HG03460 (cell line): Measurements from ENCODE around the gene OR6M1.

Experiments used
- ATAC-seq: cut with Tn5 transposase; IDR thresholded peaks from one replicate; pipeline ENCODE4 v1.9.1; 2021; ENCODE audit not compliant: unreplicated experiment

OR6M1 gene

GRCh38 chr11:123806249-123806648 lies at the start of gene OR6M1:
TSS of gene OR6M1 (minus strand) at chr11:123806349. CDS start at chr11:123806349, 0 bp downstream.
- ATAC-seq = no peak

- no peak for ATAC-seq
Measured at GRCh38 chr11:123853038-123853437, 46.9 kb upstream of the OR6M1 start.

DNA sequence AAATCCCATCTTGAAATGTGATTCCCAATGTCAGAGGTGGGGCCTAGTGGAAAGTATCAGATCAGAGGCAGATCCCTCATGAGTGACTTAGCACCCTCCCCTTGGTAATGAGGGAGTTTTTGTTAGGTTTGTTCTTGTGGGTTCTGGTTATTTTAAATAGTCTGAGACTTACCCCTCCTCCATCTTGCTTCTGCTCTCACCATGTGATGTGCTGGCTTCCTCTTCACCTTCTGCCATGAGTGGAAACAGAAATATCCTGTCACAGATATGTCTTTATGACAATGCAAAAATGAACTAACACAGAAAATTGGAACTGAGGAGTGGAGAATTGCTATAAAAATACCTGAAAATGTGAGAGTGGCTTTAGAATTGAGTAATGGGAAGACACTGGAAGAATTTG lies 46.2 kb upstream of the OR6M1 start:
- no peak for ATAC-seq

DNA sequence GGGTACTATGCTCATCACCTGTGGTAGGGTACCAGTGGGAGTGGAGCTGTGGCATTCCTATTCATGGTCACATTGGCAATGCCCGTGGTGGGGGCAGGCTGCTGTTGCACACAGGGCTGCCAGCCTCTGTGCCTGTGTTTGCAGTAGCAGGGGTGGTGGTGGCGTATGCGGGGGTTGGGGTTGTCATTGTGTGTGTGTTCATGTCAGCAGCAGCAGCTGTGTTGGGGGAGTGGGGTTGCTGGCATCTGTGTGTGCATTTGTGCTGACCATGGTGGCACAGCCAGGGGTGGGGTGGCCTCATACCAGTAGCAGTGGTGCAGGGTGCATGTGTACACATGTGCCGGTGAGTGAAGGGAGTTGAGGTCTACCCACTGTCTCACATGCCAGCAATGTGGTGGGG lies 45.0 kb upstream of the OR6M1 start:
- ATAC-seq = no peak

GRCh38 chr11:123841174-123841573 lies 35.0 kb upstream of the OR6M1 start:
- ATAC-seq = no peak

GRCh38 chr11:123839131-123839530 lies 33.0 kb upstream of the OR6M1 start:
- no peak for ATAC-seq

- ATAC-seq = no peak
Measured at GRCh38 chr11:123838659-123839058, 32.5 kb upstream of the OR6M1 start.

- ATAC-seq = no peak
Measured at GRCh38 chr11:123838199-123838598, 32.0 kb upstream of the OR6M1 start.

- ATAC-seq = no peak
Measured at GRCh38 chr11:123833095-123833494, 26.9 kb upstream of the OR6M1 start.

GRCh38 chr11:123829745-123830144 lies 23.6 kb upstream of the OR6M1 start:
- ATAC-seq = no peak

- no peak for ATAC-seq
Measured at GRCh38 chr11:123822599-123822998, 16.4 kb upstream of the OR6M1 start.

DNA sequence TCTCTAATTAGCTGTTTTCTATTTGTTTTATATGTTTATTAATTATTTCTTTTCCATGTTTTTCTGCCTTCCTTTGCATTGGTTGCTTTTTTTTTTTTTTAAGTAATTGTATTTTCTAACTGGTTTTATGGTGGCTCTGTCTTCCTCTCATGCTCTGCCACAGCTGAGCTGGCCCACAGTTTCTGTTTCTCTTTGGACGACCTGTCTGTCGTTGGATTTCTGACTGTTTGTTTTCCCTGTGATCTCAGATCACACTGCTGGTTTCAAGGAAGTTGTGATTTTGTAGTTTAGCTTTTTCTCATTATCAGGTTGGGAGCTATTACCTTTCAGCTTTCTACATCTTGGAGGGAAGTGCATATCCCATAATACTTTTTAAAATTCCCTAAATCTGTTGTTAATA lies 15.9 kb upstream of the OR6M1 start:
- ATAC-seq = no peak

- ATAC-seq = no peak
Measured at GRCh38 chr11:123815122-123815521, 9.0 kb upstream of the OR6M1 start.

DNA sequence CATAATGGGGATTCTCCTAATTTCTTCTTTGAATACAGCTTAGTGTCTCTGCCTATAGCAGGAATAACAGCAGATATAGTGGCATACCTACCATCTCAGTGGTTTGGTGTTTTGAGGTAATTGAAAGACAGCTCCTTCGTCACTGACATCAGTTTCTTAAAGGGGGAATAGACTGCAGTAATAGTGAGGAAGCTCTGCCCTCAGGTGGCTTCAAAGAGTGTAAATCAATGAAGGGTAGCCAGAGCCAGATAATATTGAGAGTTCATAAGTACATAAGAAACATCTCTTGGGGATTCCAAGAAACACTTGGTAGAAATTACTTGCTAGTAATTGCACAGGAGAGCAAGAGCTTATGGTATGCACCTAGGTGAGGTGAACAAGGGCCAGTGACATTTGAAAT lies 4.4 kb downstream of the OR6M1 start:
- ATAC-seq = no peak

GRCh38 chr11:123800036-123800435 lies 6.1 kb downstream of the OR6M1 start:
- ATAC-seq = no peak

- ATAC-seq = no peak
Measured at GRCh38 chr11:123799438-123799837, 6.7 kb downstream of the OR6M1 start.

DNA sequence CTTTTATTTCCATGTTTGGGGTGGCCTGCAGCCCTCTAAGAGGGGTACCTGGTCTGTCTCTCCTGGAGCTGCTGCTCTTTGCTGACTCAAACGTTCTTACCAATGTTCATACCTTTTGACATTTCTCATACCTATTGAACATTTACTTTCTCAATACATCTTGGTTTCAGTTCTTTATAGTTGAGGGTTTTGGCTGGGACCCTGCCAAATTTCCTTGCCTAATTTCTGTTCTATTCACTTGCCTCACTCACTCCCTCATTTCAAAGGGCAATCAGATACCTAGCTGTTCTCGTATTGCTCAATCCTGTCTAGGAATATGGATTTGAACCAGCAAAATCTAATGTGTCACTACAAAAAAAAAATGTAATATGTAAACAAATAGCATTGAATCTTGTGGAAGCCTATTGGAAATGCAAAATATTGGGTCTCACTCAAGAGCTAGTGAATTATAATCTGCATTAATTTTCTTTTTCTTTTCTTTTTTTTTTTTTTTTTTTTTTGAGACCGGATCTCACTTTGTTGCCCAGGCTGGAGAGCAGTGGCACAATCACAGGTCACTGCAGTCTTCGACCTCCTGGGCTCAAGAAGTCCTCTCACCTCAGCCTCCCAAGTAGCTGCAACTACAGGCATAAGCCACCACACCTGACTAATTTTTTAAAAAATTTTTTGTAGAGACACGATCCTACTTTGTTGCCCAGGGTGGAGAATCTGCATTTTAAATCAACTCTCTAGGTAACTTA lies 7.5 kb downstream of the OR6M1 start:
- no peak for ATAC-seq

DNA sequence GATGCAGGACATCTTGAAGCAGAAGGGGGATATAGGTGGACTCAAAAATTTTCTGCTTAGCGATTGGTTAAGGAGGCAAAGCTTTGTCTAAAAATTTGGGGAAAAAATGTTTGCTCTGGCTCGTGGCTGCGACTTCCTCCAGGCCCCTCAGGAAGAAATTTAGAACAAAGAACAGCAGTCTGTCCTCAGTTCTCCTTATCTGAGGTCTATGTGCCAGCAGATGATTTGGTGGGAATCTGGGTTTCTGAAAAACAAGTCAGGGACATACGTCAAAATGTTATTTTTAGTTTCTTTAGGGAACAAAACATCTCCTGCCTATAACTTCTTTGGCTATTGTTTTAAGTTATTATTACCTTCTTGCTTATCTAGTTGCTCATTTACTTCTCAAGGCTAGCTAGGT lies 8.1 kb downstream of the OR6M1 start:
- no peak for ATAC-seq

DNA sequence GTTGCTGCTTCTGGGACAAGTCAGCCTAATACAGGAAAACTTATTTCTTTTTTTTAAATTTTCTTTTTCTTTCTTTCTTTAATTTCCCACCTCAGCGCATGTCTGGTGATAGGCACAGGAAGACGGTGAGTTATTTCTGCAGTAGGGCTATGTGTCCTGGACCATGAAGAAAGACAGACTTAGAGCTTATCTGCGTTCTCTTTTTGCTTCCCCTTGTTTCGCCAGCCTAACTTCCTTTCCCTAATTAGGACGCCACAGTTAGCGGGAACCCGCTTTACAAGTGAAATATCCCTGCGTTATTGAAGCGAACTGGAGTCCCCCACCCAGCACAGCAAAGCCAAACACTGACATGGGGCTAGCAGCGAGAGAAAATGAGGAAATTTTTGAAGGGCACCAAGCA lies 8.6 kb downstream of the OR6M1 start:
- ATAC-seq = no peak

- ATAC-seq = no peak
Measured at GRCh38 chr11:123797114-123797513, 9.0 kb downstream of the OR6M1 start.

GRCh38 chr11:123796226-123796625 lies 9.9 kb downstream of the OR6M1 start:
- no peak for ATAC-seq

GRCh38 chr11:123783536-123783935 lies 22.6 kb downstream of the OR6M1 start:
- ATAC-seq = no peak

GRCh38 chr11:123778511-123778910 lies 27.6 kb downstream of the OR6M1 start:
- no peak for ATAC-seq
